Suppressor macrophage (primary cell): ENCODE measurements around the gene NR1D2.

Source experiments
- DNase-seq, 4 experiments: peaks; one replicate each; pipeline ENCODE4 v3.0.0-alpha.2; 2020 to 2022

Gene NR1D2

DNA sequence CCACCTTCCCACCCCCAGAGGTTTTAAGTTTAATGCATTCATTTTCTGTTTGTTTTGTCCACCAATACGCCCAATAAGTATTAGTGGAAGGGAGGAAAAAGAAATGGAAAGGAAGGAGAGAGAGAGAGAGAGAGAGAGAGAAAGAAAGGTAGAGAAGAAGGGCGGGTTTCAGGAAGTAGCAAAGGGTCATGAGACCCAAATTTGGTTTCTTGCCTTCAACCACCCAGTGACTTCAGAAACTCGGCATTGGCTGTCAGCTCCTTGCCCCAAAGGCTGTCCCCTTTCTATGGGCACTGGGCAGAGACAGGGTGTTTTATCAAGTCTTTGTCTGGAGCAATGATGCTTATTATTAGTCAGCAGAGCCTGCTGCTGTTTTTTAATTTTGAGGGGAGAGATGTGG, 13.5 kb upstream of the NR1D2 start:
- no peak for DNase-seq

GRCh38 chr3:23932571-23932970, 12.5 kb upstream of the NR1D2 start:
- DNase-seq: peak; percentile 20 to 73 (median 52)

DNA sequence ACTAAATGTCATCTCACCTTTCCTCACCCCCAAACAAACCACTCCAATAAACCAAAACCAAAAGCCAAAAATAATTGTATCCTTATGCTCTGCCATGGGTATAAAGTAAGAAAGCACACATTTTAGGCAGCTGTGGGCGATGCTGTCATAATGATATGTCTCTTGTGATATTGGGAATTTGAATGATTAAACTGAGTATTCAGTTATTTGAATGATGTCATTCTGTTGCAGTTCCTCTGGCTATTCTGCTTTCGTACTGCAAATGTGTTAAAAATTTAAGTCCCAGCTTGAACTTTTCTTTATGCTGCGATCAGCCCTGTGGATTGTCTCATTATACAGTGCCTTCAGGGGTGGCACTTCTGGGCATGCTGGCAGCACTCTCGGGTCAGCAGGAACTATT, 10.8 kb upstream of the NR1D2 start:
- DNase-seq: no peak

GRCh38 chr3:23937296-23937695, 7.8 kb upstream of the NR1D2 start:
- no peak for DNase-seq

- peak in 3 of 4 experiments; percentile 40 to 45 (median 43) for DNase-seq
Measured at GRCh38 chr3:23938688-23939087, 6.4 kb upstream of the NR1D2 start.

DNA sequence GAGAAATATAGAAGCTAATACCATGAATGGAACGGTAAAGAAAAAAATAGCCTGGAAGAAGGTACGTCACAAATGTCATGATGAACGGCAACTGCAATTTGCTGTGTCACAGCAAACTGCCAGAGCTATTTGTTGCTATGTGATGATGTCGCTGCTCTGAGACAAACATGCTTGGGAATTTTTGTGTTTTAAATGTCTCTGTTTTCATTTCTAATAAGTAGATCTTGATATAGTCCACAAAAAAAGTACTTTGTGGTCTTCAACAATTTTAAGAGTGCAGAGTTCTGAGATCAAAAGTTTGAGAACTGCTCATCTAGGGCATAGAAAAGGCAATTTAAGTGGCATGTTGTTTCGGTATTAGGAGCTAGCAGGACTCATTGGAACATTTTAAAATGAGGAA, 4.3 kb upstream of the NR1D2 start:
- no peak for DNase-seq

DNA sequence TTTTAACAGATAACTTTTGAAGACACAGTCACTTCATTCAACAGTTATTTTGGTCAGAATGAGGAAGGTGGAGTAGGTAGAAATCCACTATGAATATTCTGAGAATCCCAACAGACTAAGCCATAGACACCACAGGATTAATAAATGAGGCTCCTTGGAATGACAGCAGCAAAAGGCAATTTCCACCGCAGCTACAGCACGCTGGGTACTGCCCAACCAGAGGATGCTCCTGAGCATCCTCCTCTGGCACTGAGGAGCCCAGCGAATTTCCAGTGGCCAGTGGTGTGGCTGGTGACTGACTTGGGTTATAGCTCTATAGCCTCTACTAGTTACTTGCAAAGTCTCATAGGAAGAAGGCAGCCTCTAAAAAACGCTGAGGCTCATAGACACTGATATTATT, 3.6 kb upstream of the NR1D2 start:
- DNase-seq: no peak

DNA sequence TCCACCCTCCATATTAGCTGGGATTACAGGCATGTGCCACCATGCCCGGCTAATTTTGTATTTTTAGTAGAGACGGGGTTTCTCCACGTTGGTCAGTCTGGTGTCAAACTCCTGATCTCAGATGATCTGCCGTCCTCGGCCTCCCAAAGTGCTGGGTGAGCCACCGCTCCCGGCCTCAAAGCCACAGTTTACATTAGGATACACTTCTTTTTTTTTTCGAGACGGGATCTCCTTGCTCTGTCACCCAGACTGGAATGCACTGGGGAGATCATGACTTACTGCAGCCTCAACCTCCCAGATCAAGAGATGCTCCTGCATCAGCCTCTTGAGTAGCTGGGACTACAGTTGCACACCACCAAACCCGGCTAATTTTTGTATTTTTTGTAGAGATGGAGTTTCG, 2.5 kb upstream of the NR1D2 start:
- no peak for DNase-seq

GRCh38 chr3:23944007-23944783, 891 bp upstream of the NR1D2 start:
- peak in 1 of 4 experiments; percentile 8 for DNase-seq

- DNase-seq: no peak
Measured at GRCh38 chr3:23945663-23945912, 502 bp downstream of the NR1D2 start.

- peak; percentile 98 to 100 (median 99) for DNase-seq
Measured at GRCh38 chr3:23945913-23946687, 1.0 kb downstream of the NR1D2 start.

GRCh38 chr3:23948761-23949160, 3.7 kb downstream of the NR1D2 start:
- DNase-seq: no peak

- DNase-seq: peak in 1 of 4 experiments; percentile 13
Measured at GRCh38 chr3:23949784-23950183, 4.7 kb downstream of the NR1D2 start.

DNA sequence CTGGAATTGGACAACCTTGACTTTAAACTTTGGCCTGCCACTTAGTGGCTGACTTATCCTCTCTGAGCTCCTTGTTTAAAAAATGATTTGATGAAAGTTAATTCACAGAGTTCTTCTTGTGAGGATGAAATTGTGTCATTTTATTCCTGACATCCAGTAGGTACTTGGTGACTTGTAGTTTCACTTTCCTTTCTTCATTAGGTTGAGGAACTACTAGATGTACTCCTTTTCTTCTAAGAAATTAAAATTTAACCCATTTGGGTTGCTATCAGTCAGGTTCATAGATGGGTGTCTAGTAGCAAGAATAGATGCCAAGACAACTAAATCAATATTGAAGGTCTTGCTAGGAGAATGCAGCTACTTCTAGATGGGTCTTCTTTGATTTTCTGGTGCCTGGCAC, 5.2 kb downstream of the NR1D2 start:
- DNase-seq: peak in 2 of 4 experiments; percentile 18 to 22

GRCh38 chr3:23952646-23953045, 7.6 kb downstream of the NR1D2 start:
- DNase-seq: no peak

DNA sequence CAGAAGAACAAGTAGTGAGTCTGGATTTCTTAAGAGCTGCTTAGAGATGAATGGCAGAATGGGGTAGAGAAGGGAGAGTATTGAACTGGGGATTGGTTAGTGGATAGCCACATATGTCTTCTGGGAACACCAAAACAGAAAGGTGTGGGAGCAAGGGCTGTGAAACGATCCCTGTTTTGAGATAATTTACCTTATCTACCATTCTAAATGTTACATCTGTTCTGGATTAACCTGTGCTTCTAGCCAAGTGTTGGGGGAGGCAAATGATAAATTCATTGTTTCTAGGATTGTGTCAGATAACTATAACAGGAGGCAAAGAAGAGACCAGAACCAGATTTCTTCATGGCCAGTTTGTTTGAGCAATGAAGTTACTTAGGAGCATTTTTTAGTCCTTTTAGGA, 8.4 kb downstream of the NR1D2 start:
- DNase-seq: no peak

- no peak for DNase-seq
Measured at GRCh38 chr3:23954144-23954543, 9.1 kb downstream of the NR1D2 start.

GRCh38 chr3:23956701-23957100, 11.6 kb downstream of the NR1D2 start:
- no peak for DNase-seq

GRCh38 chr3:23959135-23959900, 14.2 kb downstream of the NR1D2 start:
- DNase-seq: no peak

DNA sequence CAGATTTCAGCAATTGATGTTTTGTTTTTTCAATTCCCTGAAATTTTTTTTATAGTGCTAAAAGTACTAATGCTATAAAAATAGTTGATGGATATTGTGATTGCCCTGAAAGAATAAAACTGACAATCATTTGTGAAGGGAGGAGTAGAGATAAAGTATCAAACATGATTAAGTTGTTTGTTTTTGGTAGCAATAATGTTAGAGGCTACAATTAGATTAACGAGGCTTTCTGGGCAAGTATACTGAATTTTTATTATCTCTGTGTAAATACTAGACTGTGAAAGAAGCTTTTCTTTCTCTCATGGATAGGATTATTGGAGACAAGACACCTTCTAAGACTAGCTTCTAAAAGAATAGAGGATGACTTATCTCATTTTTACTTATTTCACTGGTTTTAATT, 15.6 kb downstream of the NR1D2 start:
- no peak for DNase-seq

DNA sequence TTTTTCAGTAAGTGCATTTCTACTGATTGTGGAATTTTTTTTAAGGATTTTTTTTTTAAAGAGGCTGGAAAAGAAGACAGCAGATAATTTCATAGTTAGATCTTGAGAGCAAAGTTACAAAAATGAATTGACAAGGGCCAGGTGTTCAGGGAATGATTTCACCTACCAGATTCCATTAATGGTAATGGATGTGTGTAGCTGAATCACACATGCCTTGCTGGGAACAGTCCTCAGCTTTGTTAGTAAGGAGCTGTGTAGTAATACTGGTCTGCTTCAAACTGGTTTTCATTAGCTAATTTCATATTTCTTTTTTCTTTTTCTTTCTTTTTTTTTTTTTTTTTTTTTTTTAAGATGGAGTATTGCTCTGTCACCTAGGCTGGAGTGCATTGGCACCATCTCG, 16.0 kb downstream of the NR1D2 start:
- DNase-seq: no peak

DNA sequence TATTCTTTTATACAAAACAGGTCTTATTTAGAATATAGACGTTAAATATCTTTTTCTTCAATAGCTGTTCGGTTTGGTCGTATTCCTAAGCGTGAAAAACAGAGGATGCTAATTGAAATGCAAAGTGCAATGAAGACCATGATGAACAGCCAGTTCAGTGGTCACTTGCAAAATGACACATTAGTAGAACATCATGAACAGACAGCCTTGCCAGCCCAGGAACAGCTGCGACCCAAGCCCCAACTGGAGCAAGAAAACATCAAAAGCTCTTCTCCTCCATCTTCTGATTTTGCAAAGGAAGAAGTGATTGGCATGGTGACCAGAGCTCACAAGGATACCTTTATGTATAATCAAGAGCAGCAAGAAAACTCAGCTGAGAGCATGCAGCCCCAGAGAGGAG, 16.8 kb downstream of the NR1D2 start:
- DNase-seq: no peak

DNA sequence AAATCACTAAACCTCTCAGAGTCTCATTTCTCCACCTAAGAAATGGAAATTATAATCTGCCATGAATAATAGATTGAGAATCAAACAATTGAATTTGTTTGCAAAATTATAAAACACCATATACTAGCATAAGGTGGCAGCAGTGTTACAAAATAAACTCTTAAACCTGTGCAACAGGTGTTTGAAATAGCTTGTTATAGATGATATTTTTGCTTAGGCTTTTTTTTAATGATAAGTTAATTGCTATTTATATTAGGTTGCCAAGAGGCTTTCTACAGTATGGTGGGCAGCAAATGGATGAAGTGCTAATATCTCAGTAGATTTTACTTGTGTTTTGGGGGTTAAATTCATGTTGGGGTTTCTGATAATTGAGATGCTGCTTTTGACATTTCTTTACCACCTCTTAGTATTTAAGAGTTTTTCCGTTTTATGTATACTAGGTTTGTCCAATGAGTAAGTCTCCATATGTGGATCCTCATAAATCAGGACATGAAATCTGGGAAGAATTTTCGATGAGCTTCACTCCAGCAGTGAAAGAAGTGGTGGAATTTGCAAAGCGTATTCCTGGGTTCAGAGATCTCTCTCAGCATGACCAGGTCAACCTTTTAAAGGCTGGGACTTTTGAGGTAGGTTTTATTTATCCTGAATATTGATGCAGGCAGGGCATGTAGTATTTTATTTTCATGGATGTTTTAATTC, 19.6 kb downstream of the NR1D2 start:
- DNase-seq: no peak
